ENCODE data around the gene CDK19. TPM values are rescaled to one million over a fixed set of nuclear protein-coding genes. Genes with fewer than 3 reads are reported as not detected.

CDK19 gene
- total and polyA plus RNA-seq, 2 experiments from 2014 or later: 7.7 to 10.1 TPM

DNA sequence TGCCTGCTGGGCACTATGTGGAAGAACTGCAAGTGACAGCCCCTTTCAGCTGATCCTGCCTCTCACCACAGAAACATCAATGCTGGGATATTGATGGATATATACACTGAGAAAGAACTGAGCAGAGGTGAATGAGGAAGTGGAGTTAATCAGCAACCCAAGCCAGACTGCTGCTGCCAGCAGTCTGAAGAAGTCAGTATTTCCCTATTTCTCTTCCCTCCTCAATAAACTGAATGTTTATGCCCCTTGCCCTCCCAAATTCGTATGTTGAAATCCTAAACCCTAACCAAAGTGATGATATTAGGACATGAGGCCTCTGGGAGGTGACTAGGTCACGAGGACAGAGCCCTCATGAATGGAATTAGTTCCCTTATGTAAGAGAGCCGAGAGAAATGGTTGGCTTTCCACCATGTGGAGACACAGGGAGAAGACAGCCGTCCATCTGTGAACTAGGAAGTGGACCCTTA is 76.3 kb downstream of the CDK19 start:
- no peak overlapping the region for H2AFZ ChIP-seq
- no peaks in the 10 kb centered on the region for H3K4me1 ChIP-seq (ENCODE audit: insufficient read depth)
- peaks cover 32% of the 10 kb centered on the region for H3K36me3 Mint-ChIP-seq (ENCODE audit: low read depth)
- no peak overlapping the region for H3K4me3 Mint-ChIP-seq
- H3F3A ChIP-seq (replicated peaks; ENCODE audit: low read depth): no peaks in the 10 kb centered on the region
- DNase-seq (ENCODE audit: low spot score) (no peak), ATAC-seq (no peak)
- H3K9me3 Mint-ChIP-seq: peaks cover 28% of the 10 kb centered on the region
- H3K4me3 ChIP-seq: no peak overlapping the region
- H3K4me2 ChIP-seq: no peak overlapping the region
- no peaks in the 10 kb centered on the region for H4K20me1 ChIP-seq (replicated peaks; ENCODE audit: insufficient read depth)
- H3K27ac Mint-ChIP-seq: no peak overlapping the region
- no peaks in the 10 kb centered on the region for H3K4me1 Mint-ChIP-seq
- no peaks in the 10 kb centered on the region for H3K9me2 ChIP-seq (ENCODE audit: insufficient read depth)
- no peaks in the 10 kb centered on the region for H3K79me2 ChIP-seq (replicated peaks; ENCODE audit: insufficient read depth)
- H3K27ac ChIP-seq (ENCODE audit: low read depth): no peak overlapping the region
- TF ChIP-seq, protein P1, sequence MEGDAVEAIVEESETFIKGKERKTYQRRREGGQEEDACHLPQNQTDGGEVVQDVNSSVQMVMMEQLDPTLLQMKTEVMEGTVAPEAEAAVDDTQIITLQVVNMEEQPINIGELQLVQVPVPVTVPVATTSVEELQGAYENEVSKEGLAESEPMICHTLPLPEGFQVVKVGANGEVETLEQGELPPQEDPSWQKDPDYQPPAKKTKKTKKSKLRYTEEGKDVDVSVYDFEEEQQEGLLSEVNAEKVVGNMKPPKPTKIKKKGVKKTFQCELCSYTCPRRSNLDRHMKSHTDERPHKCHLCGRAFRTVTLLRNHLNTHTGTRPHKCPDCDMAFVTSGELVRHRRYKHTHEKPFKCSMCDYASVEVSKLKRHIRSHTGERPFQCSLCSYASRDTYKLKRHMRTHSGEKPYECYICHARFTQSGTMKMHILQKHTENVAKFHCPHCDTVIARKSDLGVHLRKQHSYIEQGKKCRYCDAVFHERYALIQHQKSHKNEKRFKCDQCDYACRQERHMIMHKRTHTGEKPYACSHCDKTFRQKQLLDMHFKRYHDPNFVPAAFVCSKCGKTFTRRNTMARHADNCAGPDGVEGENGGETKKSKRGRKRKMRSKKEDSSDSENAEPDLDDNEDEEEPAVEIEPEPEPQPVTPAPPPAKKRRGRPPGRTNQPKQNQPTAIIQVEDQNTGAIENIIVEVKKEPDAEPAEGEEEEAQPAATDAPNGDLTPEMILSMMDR (conservative IDR thresholded peaks at IDR 0.05; ENCODE audit: low read depth in 2 of 2): no peak
- no peak for TF ChIP-seq JUNB (IDR thresholded peaks at IDR 0.05; ENCODE audit: unreplicated experiment)
- no peak for TF ChIP-seq EZH2 (IDR thresholded peaks at IDR 0.05; ENCODE audit: low read depth, unreplicated experiment)
- TF ChIP-seq STAT1 (IDR thresholded peaks at IDR 0.05; ENCODE audit: unreplicated experiment): no peak
- TF ChIP-seq ZNF114 (CRISPR knock-in tag; IDR thresholded peaks at IDR 0.05): no peak
- TF ChIP-seq NANOG (IDR thresholded peaks at IDR 0.05; ENCODE audit: borderline replicate concordance): no peak
- TF ChIP-seq, protein P2, sequence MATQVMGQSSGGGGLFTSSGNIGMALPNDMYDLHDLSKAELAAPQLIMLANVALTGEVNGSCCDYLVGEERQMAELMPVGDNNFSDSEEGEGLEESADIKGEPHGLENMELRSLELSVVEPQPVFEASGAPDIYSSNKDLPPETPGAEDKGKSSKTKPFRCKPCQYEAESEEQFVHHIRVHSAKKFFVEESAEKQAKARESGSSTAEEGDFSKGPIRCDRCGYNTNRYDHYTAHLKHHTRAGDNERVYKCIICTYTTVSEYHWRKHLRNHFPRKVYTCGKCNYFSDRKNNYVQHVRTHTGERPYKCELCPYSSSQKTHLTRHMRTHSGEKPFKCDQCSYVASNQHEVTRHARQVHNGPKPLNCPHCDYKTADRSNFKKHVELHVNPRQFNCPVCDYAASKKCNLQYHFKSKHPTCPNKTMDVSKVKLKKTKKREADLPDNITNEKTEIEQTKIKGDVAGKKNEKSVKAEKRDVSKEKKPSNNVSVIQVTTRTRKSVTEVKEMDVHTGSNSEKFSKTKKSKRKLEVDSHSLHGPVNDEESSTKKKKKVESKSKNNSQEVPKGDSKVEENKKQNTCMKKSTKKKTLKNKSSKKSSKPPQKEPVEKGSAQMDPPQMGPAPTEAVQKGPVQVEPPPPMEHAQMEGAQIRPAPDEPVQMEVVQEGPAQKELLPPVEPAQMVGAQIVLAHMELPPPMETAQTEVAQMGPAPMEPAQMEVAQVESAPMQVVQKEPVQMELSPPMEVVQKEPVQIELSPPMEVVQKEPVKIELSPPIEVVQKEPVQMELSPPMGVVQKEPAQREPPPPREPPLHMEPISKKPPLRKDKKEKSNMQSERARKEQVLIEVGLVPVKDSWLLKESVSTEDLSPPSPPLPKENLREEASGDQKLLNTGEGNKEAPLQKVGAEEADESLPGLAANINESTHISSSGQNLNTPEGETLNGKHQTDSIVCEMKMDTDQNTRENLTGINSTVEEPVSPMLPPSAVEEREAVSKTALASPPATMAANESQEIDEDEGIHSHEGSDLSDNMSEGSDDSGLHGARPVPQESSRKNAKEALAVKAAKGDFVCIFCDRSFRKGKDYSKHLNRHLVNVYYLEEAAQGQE (IDR thresholded peaks at IDR 0.05; ENCODE audit: unreplicated experiment): no peak
- TF ChIP-seq, protein P3, sequence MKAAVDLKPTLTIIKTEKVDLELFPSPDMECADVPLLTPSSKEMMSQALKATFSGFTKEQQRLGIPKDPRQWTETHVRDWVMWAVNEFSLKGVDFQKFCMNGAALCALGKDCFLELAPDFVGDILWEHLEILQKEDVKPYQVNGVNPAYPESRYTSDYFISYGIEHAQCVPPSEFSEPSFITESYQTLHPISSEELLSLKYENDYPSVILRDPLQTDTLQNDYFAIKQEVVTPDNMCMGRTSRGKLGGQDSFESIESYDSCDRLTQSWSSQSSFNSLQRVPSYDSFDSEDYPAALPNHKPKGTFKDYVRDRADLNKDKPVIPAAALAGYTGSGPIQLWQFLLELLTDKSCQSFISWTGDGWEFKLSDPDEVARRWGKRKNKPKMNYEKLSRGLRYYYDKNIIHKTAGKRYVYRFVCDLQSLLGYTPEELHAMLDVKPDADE (IDR thresholded peaks at IDR 0.05): no peak
- no peak for TF ChIP-seq ZNF331 (CRISPR knock-in tag; IDR thresholded peaks at IDR 0.05; ENCODE audit: low read depth)
- no peak for TF ChIP-seq CREB1 (CRISPR knock-in tag; IDR thresholded peaks at IDR 0.05; ENCODE audit: low read depth)
- no peak for TF ChIP-seq EZH2phosphoT487 (IDR thresholded peaks at IDR 0.05; ENCODE audit: unreplicated experiment)
- TF ChIP-seq, protein P4, sequence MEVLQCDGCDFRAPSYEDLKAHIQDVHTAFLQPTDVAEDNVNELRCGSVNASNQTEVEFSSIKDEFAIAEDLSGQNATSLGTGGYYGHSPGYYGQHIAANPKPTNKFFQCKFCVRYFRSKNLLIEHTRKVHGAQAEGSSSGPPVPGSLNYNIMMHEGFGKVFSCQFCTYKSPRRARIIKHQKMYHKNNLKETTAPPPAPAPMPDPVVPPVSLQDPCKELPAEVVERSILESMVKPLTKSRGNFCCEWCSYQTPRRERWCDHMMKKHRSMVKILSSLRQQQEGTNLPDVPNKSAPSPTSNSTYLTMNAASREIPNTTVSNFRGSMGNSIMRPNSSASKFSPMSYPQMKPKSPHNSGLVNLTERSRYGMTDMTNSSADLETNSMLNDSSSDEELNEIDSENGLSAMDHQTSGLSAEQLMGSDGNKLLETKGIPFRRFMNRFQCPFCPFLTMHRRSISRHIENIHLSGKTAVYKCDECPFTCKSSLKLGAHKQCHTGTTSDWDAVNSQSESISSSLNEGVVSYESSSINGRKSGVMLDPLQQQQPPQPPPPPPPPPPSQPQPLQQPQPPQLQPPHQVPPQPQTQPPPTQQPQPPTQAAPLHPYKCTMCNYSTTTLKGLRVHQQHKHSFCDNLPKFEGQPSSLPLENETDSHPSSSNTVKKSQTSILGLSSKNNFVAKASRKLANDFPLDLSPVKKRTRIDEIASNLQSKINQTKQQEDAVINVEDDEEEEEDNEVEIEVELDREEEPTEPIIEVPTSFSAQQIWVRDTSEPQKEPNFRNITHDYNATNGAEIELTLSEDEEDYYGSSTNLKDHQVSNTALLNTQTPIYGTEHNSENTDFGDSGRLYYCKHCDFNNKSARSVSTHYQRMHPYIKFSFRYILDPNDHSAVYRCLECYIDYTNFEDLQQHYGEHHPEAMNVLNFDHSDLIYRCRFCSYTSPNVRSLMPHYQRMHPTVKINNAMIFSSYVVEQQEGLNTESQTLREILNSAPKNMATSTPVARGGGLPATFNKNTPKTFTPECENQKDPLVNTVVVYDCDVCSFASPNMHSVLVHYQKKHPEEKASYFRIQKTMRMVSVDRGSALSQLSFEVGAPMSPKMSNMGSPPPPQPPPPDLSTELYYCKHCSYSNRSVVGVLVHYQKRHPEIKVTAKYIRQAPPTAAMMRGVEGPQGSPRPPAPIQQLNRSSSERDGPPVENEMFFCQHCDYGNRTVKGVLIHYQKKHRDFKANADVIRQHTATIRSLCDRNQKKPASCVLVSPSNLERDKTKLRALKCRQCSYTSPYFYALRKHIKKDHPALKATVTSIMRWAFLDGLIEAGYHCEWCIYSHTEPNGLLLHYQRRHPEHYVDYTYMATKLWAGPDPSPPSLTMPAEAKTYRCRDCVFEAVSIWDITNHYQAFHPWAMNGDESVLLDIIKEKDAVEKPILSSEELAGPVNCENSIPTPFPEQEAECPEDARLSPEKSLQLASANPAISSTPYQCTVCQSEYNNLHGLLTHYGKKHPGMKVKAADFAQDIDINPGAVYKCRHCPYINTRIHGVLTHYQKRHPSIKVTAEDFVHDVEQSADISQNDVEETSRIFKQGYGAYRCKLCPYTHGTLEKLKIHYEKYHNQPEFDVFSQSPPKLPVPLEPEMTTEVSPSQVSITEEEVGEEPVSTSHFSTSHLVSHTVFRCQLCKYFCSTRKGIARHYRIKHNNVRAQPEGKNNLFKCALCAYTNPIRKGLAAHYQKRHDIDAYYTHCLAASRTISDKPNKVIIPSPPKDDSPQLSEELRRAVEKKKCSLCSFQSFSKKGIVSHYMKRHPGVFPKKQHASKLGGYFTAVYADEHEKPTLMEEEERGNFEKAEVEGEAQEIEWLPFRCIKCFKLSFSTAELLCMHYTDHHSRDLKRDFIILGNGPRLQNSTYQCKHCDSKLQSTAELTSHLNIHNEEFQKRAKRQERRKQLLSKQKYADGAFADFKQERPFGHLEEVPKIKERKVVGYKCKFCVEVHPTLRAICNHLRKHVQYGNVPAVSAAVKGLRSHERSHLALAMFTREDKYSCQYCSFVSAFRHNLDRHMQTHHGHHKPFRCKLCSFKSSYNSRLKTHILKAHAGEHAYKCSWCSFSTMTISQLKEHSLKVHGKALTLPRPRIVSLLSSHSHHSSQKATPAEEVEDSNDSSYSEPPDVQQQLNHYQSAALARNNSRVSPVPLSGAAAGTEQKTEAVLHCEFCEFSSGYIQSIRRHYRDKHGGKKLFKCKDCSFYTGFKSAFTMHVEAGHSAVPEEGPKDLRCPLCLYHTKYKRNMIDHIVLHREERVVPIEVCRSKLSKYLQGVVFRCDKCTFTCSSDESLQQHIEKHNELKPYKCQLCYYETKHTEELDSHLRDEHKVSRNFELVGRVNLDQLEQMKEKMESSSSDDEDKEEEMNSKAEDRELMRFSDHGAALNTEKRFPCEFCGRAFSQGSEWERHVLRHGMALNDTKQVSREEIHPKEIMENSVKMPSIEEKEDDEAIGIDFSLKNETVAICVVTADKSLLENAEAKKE (CRISPR knock-in tag; IDR thresholded peaks at IDR 0.05): no peak
- no peak for TF ChIP-seq POLR2AphosphoS5 (IDR thresholded peaks at IDR 0.05; ENCODE audit: low read depth)
- H3K27me3 ChIP-seq (ENCODE audit: insufficient read depth): no peaks in the 10 kb centered on the region
- peaks cover 5% of the 10 kb centered on the region for H3K27me3 Mint-ChIP-seq (ENCODE audit: insufficient read depth, low read depth, poor library complexity)
- peaks cover 14% of the 10 kb centered on the region for H3K36me3 ChIP-seq (ENCODE audit: insufficient read depth)
